CD4-positive, CD25-positive, alpha-beta regulatory T cell (primary cell): ENCODE data around the gene CD4. TPM values are rescaled to one million over a fixed set of nuclear protein-coding genes. Genes with fewer than 3 reads are reported as not detected.
A peak's percentile ranks its signal among the peaks of the same experiment; 100 is the strongest.

Experiments used
- ATAC-seq, 2 donors: fragments of 150-1000 bp; cut with Tn5 transposase; one replicate each; pipeline ENCODE4 v1.10.0; 2021; ENCODE audit warnings: low read depth in 2 of 2, moderate number of reproducible peaks in 2 of 2, moderate library complexity in 1 of 2
- DNase-seq, 3 donors: peaks; one replicate each; pipeline versions ENCODE4 v3.0.0 to v3.0.0-alpha.2; 2012 to 2022; ENCODE audit warnings: mixed read lengths in 1 of 3
- H3K27ac ChIP-seq: one replicate; pipeline ENCODE4 v1.7.0; 2013; ENCODE audit warnings: mild to moderate bottlenecking, low read length; ENCODE audit not compliant: insufficient read depth, poor library complexity, severe bottlenecking
- H3K27me3 ChIP-seq: one replicate; pipeline ENCODE4 v1.7.0; 2013; ENCODE audit warnings: low read length; ENCODE audit not compliant: control insufficient read depth, insufficient read depth
- H3K36me3 ChIP-seq: one replicate; pipeline ENCODE4 v1.7.0; 2013; ENCODE audit warnings: mild to moderate bottlenecking, low read length, moderate library complexity; ENCODE audit not compliant: control insufficient read depth, insufficient read depth
- H3K4me1 ChIP-seq: 2 replicates; pipeline ENCODE4 v1.7.0; 2013; ENCODE audit warnings: mild to moderate bottlenecking, low read length; ENCODE audit not compliant: insufficient read depth, control insufficient read depth, poor library complexity, severe bottlenecking
- H3K4me3 ChIP-seq: one replicate; pipeline ENCODE4 v1.7.0; 2013; ENCODE audit warnings: low read depth, mild to moderate bottlenecking, low read length, moderate library complexity
- H3K9me3 ChIP-seq, 2 experiments: 1 replicate in 1 of 2; 2 replicates in 1 of 2; pipeline ENCODE4 v1.7.0; 2013; ENCODE audit warnings: low read length in 2 of 2, mild to moderate bottlenecking in 1 of 2, moderate library complexity in 1 of 2; ENCODE audit not compliant: control insufficient read depth in 2 of 2
- H3K27ac Mint-ChIP-seq, 3 donors: one replicate each; pipeline ENCODE4 v1.8.0; 2020 to 2022; ENCODE audit warnings: mild to moderate bottlenecking in 3 of 3, mixed read lengths in 3 of 3, moderate library complexity in 2 of 3
- H3K27me3 Mint-ChIP-seq: one replicate; pipeline ENCODE4 v1.8.0; 2022; ENCODE audit warnings: mild to moderate bottlenecking, mixed read lengths
- H3K36me3 Mint-ChIP-seq: one replicate; pipeline ENCODE4 v1.8.0; 2020; ENCODE audit warnings: mixed read lengths
- H3K4me1 Mint-ChIP-seq, 4 donors: one replicate each; pipeline ENCODE4 v1.8.0; 2020 to 2022; ENCODE audit warnings: mixed read lengths in 4 of 4, mild to moderate bottlenecking in 1 of 4
- H3K4me3 Mint-ChIP-seq, 4 donors: one replicate each; pipeline ENCODE4 v1.8.0; 2020 to 2022; ENCODE audit warnings: mild to moderate bottlenecking in 4 of 4, mixed read lengths in 4 of 4, moderate library complexity in 3 of 4
- H3K9me3 Mint-ChIP-seq, 7 donors: one replicate each; pipeline ENCODE4 v1.8.0; 2020 to 2022; ENCODE audit warnings: mixed read lengths in 7 of 7, mild to moderate bottlenecking in 3 of 7, moderate library complexity in 2 of 7
- polyA plus RNA-seq, 4 donors: library from polyadenylated mRNA; unstranded; fragments of 300-500 nt; fragmentation: Illumina TruSeq; gene quantifications; one replicate each; pipeline ENCODE4 v1.2.3, GENCODE V29; 2021
- total RNA-seq: library from RNA; stranded (reverse); gene quantifications from one replicate; pipeline ENCODE4 v1.2.3, GENCODE V29; 2022

CD4 gene
- total and polyA plus RNA-seq, 5 donors from 2014 or later = 224 to 330 (median 321) TPM

- Mint-ChIP-seq H3K36me3 (no peaks in the 10 kb centered on the region), H3K27ac (no peak overlapping the region), H3K27me3 (peaks cover 24% of the 10 kb centered on the region), H3K9me3 (peaks cover 0 to 5% (median 0%) of the 10 kb centered on the region in 7 donors), H3K4me3 (no peak overlapping the region), H3K4me1 (peaks cover 3 to 6% (median 4%) of the 10 kb centered on the region in 4 donors)
- ATAC-seq (no peak), DNase-seq (no peak)
- H3K4me3 ChIP-seq = no peak overlapping the region
- H3K9me3 ChIP-seq = no peaks in the 10 kb centered on the region
- peaks cover 4% of the 10 kb centered on the region for H3K4me1 ChIP-seq
- H3K36me3 ChIP-seq = no peaks in the 10 kb centered on the region
- H3K27ac ChIP-seq = no peak overlapping the region
- peaks cover 5% of the 10 kb centered on the region for H3K27me3 ChIP-seq
Measured at GRCh38 chr12:6758506-6759095, 30.7 kb upstream of the CD4 start.

- H3K27me3 Mint-ChIP-seq = peaks cover 30% of the 10 kb centered on the region
- Histone ChIP-seq H3K36me3 (no peaks in the 10 kb centered on the region), H3K9me3 (no peaks in the 10 kb centered on the region), H3K4me3 (no peak overlapping the region), H3K4me1 (peaks cover 6% of the 10 kb centered on the region), H3K27me3 (peaks cover 5% of the 10 kb centered on the region), H3K27ac (no peak overlapping the region)
- no peaks in the 10 kb centered on the region for H3K36me3 Mint-ChIP-seq
- no peak overlapping the region for H3K4me3 Mint-ChIP-seq
- peaks cover 0 to 6% (median 0%) of the 10 kb centered on the region in 7 donors for H3K9me3 Mint-ChIP-seq
- ATAC-seq (no peak), DNase-seq (no peak)
- H3K27ac Mint-ChIP-seq = no peak overlapping the region
- H3K4me1 Mint-ChIP-seq = peaks cover 0 to 9% (median 4%) of the 10 kb centered on the region in 4 donors
Measured at GRCh38 chr12:6759741-6760140, 29.6 kb upstream of the CD4 start.

GRCh38 chr12:6763380-6763779 lies 25.9 kb upstream of the CD4 start:
- Histone ChIP-seq H3K27ac (no peak overlapping the region), H3K9me3 (no peaks in the 10 kb centered on the region), H3K4me1 (peaks cover 25% of the 10 kb centered on the region), H3K27me3 (peaks cover 17% of the 10 kb centered on the region), H3K36me3 (no peaks in the 10 kb centered on the region), H3K4me3 (no peak overlapping the region)
- Mint-ChIP-seq H3K36me3 (no peaks in the 10 kb centered on the region), H3K4me3 (peak overlapping the region in 1 of 4 donors; percentile 72), H3K27ac (peak overlapping the region in 1 of 3 donors; percentile 60), H3K27me3 (peaks cover 55% of the 10 kb centered on the region), H3K4me1 (peaks cover 11 to 37% (median 13%) of the 10 kb centered on the region in 4 donors), H3K9me3 (peaks cover 0 to 11% (median 0%) of the 10 kb centered on the region in 7 donors)
- no peak for ATAC-seq
- DNase-seq = no peak

GRCh38 chr12:6764011-6764828 lies 25.1 kb upstream of the CD4 start:
- peaks cover 59% of the 10 kb centered on the region for H3K27me3 Mint-ChIP-seq
- H3K4me1 Mint-ChIP-seq = peaks cover 11 to 41% (median 14%) of the 10 kb centered on the region in 4 donors
- Histone ChIP-seq H3K36me3 (no peaks in the 10 kb centered on the region), H3K9me3 (no peaks in the 10 kb centered on the region), H3K27ac (no peak overlapping the region), H3K4me1 (peaks cover 25% of the 10 kb centered on the region), H3K27me3 (peaks cover 17% of the 10 kb centered on the region), H3K4me3 (no peak overlapping the region)
- H3K36me3 Mint-ChIP-seq = no peaks in the 10 kb centered on the region
- DNase-seq (peak; percentile 45 to 79 (median 54)), ATAC-seq (peak; percentile 69 to 77)
- H3K4me3 Mint-ChIP-seq = peak overlapping the region; percentile 36 to 88 (median 80)
- H3K27ac Mint-ChIP-seq = peak overlapping the region in 1 of 3 donors; percentile 48
- peaks cover 0 to 8% (median 0%) of the 10 kb centered on the region in 7 donors for H3K9me3 Mint-ChIP-seq

- Histone ChIP-seq H3K4me3 (no peak overlapping the region), H3K36me3 (no peaks in the 10 kb centered on the region), H3K27ac (no peak overlapping the region), H3K9me3 (no peaks in the 10 kb centered on the region), H3K27me3 (peaks cover 17% of the 10 kb centered on the region), H3K4me1 (peaks cover 25% of the 10 kb centered on the region)
- ATAC-seq = no peak
- no peaks in the 10 kb centered on the region for H3K36me3 Mint-ChIP-seq
- H3K4me3 Mint-ChIP-seq = peak overlapping the region; percentile 49 to 93 (median 84)
- no peak for DNase-seq
- H3K27me3 Mint-ChIP-seq = peaks cover 61% of the 10 kb centered on the region
- peaks cover 0 to 8% (median 0%) of the 10 kb centered on the region in 7 donors for H3K9me3 Mint-ChIP-seq
- peaks cover 11 to 41% (median 14%) of the 10 kb centered on the region in 4 donors for H3K4me1 Mint-ChIP-seq
- H3K27ac Mint-ChIP-seq = peak overlapping the region in 1 of 3 donors; percentile 22
Measured at GRCh38 chr12:6765048-6765633, 24.2 kb upstream of the CD4 start.

GRCh38 chr12:6765634-6766581 lies 23.4 kb upstream of the CD4 start, which contains the start of gene PTMS:
TSS of gene PTMS (plus strand) at chr12:6766363. CDS start at chr12:6766706, 343 bp downstream.
- H3K27me3 ChIP-seq = peaks cover 17% of the 10 kb centered on the region
- peaks cover 0 to 7% (median 0%) of the 10 kb centered on the region in 7 donors for H3K9me3 Mint-ChIP-seq
- ATAC-seq (peak; percentile 2 to 3), DNase-seq (no peak)
- H3K4me1 Mint-ChIP-seq = peaks cover 11 to 43% (median 14%) of the 10 kb centered on the region in 4 donors
- H3K27me3 Mint-ChIP-seq = peaks cover 64% of the 10 kb centered on the region
- no peaks in the 10 kb centered on the region for H3K9me3 ChIP-seq
- H3K27ac Mint-ChIP-seq = peak within 1 kb of the TSS in 2 of 3 donors; percentile 69 to 83
- no peaks in the 10 kb centered on the region for H3K36me3 ChIP-seq
- peaks cover 25% of the 10 kb centered on the region for H3K4me1 ChIP-seq
- peak within 1 kb of the TSS; percentile 77 to 95 (median 92) for H3K4me3 Mint-ChIP-seq
- H3K4me3 ChIP-seq = no peak within 1 kb of the TSS
- H3K27ac ChIP-seq = no peak within 1 kb of the TSS
- no peaks in the 10 kb centered on the region for H3K36me3 Mint-ChIP-seq
